ENCODE measurements around the gene KRTAP10-1. TPM values are rescaled to one million over a fixed set of nuclear protein-coding genes. Genes with fewer than 3 reads are reported as not detected.

The KRTAP10-1 gene
- total and polyA plus RNA-seq, 2 of the 13 experiments (the other 11 are each of a cell fraction or from before 2014, with no cell fraction given), result not detected

DNA sequence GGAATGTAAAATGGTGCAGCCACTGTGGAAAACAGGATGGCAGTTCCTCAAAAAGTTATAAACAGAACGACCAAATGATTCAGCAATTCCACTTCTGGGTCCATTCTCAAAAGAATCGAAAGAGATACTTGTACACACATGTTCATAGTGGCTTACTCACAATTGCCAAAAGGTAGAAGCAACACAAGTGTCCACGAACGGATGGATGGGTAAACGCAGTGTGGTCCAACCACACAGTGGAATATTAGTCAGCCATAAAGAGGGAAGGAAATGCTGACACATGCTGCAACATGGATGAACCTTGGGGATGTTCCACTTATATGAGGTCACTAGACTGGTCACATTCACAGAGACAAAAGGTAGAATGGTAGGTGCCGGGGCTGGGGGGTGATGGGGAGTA lies 5.3 kb downstream of the KRTAP10-1 start:
- in situ Hi-C loops (cut with HindIII; ENCODE audit: extremely low pct_ligation_motif_present, low pct_unique_long_range_greater_than_20kb), result no loop called here
- 61% methylated on average over 6 of the region's 6 CpGs for WGBS (ENCODE audit: low lambda C conversion rate)
- H3K27me3 ChIP-seq (ENCODE audit: control insufficient read depth in 1 of 2, insufficient read depth in 2 of 2, low read length in 2 of 2), result peaks cover 0 to 14% of the 10 kb centered on the region in 2 experiments; a peak in 2 of 5 replicates
- no peak for FAIRE-seq
- ATAC-seq, result no peak
- intact Hi-C loops (cut with micrococcal nuclease; ENCODE audit: unreplicated experiment), result no loop called here
- TF ChIP-seq, protein P1, sequence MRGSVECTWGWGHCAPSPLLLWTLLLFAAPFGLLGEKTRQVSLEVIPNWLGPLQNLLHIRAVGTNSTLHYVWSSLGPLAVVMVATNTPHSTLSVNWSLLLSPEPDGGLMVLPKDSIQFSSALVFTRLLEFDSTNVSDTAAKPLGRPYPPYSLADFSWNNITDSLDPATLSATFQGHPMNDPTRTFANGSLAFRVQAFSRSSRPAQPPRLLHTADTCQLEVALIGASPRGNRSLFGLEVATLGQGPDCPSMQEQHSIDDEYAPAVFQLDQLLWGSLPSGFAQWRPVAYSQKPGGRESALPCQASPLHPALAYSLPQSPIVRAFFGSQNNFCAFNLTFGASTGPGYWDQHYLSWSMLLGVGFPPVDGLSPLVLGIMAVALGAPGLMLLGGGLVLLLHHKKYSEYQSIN (CRISPR knock-in tag; IDR thresholded peaks at IDR 0.05; ENCODE audit: borderline replicate concordance), result no peak
- peak in 1 of 2 experiments; percentile 35; a peak in 1 of 4 replicates for TF ChIP-seq MAFK (conservative IDR thresholded peaks at IDR 0.05 in 1 of 2, IDR thresholded peaks at IDR 0.05 in 1 of 2; ENCODE audit: low read length in 2 of 2)
- no TSS peak for BruUV-seq (replicated peaks)
- no peak overlapping the region for H3K27ac ChIP-seq (ENCODE audit: extremely low read length, insufficient read depth, low read length)
- H3K36me3 ChIP-seq (replicated peaks in 1 of 2; ENCODE audit: control insufficient read depth in 1 of 2, insufficient read depth in 2 of 2, low read length in 2 of 2), result no peaks in the 10 kb centered on the region
- H3K4me3 ChIP-seq (replicated peaks in 1 of 3; ENCODE audit: insufficient read depth in 1 of 3, low read depth in 2 of 3, low read length in 3 of 3), result no peak overlapping the region
- ChIA-PET CTCF (ENCODE audit: low intra/inter-chr PET ratio, low total read pairs) (no interaction called here), POLR2A (no interaction called here)
- no peaks in the 10 kb centered on the region for H3K4me1 ChIP-seq (ENCODE audit: insufficient read depth, low read length)
- no peaks in the 10 kb centered on the region for H3K9me3 ChIP-seq (ENCODE audit: low read length)
- H3K79me2 ChIP-seq (ENCODE audit: insufficient read depth, low read length), result no peaks in the 10 kb centered on the region
- H3K9ac ChIP-seq (ENCODE audit: insufficient read depth, low read depth, low read length), result no peak overlapping the region
- DNase-seq (ENCODE audit: low spot score), result no peak
- no peaks in the 10 kb centered on the region for H4K20me1 ChIP-seq (ENCODE audit: insufficient read depth, low read length)
- no peak overlapping the region for H2AFZ ChIP-seq (ENCODE audit: low read length)
- no peak overlapping the region for H3K4me2 ChIP-seq (ENCODE audit: low read depth, low read length)

DNA sequence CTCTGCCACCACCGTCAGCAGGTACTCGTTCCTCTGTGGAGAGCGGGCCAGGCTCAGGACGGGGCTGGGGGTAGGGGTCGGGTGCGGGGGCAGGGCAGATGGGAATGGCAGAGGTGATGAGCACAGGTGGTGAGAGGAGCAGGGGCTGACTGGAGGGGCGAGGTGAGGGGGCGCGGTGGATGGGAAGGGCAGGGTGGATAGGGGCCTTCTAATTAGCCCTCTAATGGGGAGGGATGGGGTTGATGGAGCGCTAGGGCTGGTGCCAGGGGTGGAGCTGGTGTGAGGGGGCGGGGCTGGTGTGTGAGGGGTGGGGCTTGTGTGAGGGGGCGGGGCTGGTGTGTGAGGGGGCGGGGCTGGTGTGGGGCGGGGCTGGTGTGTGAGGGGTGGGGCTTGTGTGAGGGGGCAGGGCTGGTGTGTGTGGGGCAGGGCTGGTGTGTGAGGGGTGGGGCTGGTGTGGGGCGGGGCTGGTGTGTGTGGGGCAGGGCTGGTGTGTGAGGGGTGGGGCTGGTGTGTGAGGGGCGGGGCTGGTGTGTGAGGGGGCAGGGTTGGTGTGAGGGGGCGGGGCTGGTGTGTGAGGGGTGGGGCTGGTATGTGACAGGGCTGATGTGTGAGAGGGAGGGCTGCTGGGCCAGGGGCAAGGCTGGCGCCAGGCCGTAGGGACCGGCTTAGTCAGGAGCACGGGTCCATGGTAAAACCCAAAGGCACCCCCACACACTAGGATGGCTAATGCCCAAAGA lies 5.9 kb downstream of the KRTAP10-1 start:
- WGBS (ENCODE audit: low lambda C conversion rate), result 74% methylated on average over 20 of the region's 21 CpGs
- Histone ChIP-seq H3K27me3 (ENCODE audit: control insufficient read depth in 1 of 2, insufficient read depth in 2 of 2, low read length in 2 of 2) (peaks cover 0 to 14% of the 10 kb centered on the region in 2 experiments; a peak in 2 of 5 replicates), H3K9me3 (ENCODE audit: low read length) (no peaks in the 10 kb centered on the region), H3K4me1 (ENCODE audit: insufficient read depth, low read length) (no peaks in the 10 kb centered on the region), H3K79me2 (ENCODE audit: insufficient read depth, low read length) (no peaks in the 10 kb centered on the region), H2AFZ (ENCODE audit: low read length) (no peak overlapping the region), H3K36me3 (replicated peaks in 1 of 2; ENCODE audit: control insufficient read depth in 1 of 2, insufficient read depth in 2 of 2, low read length in 2 of 2) (no peaks in the 10 kb centered on the region), H3K27ac (ENCODE audit: extremely low read length, insufficient read depth, low read length) (no peak overlapping the region), H3K4me3 (replicated peaks in 1 of 3; ENCODE audit: insufficient read depth in 1 of 3, low read depth in 2 of 3, low read length in 3 of 3) (no peak overlapping the region), H3K4me2 (ENCODE audit: low read depth, low read length) (no peak overlapping the region), H4K20me1 (ENCODE audit: insufficient read depth, low read length) (no peaks in the 10 kb centered on the region), H3K9ac (ENCODE audit: insufficient read depth, low read depth, low read length) (no peak overlapping the region)
- ChIA-PET POLR2A (no interaction called here), CTCF (ENCODE audit: low intra/inter-chr PET ratio, low total read pairs) (no interaction called here)
- TF ChIP-seq ZNF160 (CRISPR knock-in tag; IDR thresholded peaks at IDR 0.05) (no peak), ZNF121 (CRISPR knock-in tag; IDR thresholded peaks at IDR 0.05) (no peak), ZNF749 (CRISPR knock-in tag; IDR thresholded peaks at IDR 0.05; ENCODE audit: borderline replicate concordance) (no peak), NFKB2 (CRISPR knock-in tag; IDR thresholded peaks at IDR 0.05; ENCODE audit: borderline replicate concordance) (no peak), ZNF768 (CRISPR knock-in tag; IDR thresholded peaks at IDR 0.05) (no peak), ZNF432 (CRISPR knock-in tag; IDR thresholded peaks at IDR 0.05; ENCODE audit: borderline replicate concordance) (no peak)
- TF ChIP-seq, protein P2, sequence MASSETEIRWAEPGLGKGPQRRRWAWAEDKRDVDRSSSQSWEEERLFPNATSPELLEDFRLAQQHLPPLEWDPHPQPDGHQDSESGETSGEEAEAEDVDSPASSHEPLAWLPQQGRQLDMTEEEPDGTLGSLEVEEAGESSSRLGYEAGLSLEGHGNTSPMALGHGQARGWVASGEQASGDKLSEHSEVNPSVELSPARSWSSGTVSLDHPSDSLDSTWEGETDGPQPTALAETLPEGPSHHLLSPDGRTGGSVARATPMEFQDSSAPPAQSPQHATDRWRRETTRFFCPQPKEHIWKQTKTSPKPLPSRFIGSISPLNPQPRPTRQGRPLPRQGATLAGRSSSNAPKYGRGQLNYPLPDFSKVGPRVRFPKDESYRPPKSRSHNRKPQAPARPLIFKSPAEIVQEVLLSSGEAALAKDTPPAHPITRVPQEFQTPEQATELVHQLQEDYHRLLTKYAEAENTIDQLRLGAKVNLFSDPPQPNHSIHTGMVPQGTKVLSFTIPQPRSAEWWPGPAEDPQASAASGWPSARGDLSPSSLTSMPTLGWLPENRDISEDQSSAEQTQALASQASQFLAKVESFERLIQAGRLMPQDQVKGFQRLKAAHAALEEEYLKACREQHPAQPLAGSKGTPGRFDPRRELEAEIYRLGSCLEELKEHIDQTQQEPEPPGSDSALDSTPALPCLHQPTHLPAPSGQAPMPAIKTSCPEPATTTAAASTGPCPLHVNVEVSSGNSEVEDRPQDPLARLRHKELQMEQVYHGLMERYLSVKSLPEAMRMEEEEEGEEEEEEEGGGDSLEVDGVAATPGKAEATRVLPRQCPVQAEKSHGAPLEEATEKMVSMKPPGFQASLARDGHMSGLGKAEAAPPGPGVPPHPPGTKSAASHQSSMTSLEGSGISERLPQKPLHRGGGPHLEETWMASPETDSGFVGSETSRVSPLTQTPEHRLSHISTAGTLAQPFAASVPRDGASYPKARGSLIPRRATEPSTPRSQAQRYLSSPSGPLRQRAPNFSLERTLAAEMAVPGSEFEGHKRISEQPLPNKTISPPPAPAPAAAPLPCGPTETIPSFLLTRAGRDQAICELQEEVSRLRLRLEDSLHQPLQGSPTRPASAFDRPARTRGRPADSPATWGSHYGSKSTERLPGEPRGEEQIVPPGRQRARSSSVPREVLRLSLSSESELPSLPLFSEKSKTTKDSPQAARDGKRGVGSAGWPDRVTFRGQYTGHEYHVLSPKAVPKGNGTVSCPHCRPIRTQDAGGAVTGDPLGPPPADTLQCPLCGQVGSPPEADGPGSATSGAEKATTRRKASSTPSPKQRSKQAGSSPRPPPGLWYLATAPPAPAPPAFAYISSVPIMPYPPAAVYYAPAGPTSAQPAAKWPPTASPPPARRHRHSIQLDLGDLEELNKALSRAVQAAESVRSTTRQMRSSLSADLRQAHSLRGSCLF (CRISPR knock-in tag; IDR thresholded peaks at IDR 0.05; ENCODE audit: borderline replicate concordance), result no peak
- TF ChIP-seq, protein P3, sequence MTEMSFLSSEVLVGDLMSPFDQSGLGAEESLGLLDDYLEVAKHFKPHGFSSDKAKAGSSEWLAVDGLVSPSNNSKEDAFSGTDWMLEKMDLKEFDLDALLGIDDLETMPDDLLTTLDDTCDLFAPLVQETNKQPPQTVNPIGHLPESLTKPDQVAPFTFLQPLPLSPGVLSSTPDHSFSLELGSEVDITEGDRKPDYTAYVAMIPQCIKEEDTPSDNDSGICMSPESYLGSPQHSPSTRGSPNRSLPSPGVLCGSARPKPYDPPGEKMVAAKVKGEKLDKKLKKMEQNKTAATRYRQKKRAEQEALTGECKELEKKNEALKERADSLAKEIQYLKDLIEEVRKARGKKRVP (CRISPR knock-in tag; IDR thresholded peaks at IDR 0.05), result no peak
- DNase-seq (ENCODE audit: low spot score) (no peak), ATAC-seq (no peak), FAIRE-seq (no peak)
- no TSS peak for BruUV-seq (replicated peaks)
- intact Hi-C loops (cut with micrococcal nuclease; ENCODE audit: unreplicated experiment), result no loop called here
- in situ Hi-C loops (cut with HindIII; ENCODE audit: extremely low pct_ligation_motif_present, low pct_unique_long_range_greater_than_20kb), result no loop called here

All from HepG2 (cell line).